GM06990 (cell line): ENCODE measurements around the gene DENND11.
A peak's percentile ranks its signal among the peaks of the same experiment; 100 is the strongest.

Source experiments
- DNase-seq: peaks from one replicate; pipeline ENCODE4 v3.0.0-alpha.2; 2011; ENCODE audit not compliant: insufficient read length; ENCODE audit errors: extremely low read depth
- H3K27me3 ChIP-seq: replicated peaks from 2 replicates; pipeline ENCODE4 v1.6.0; 2011; ENCODE audit warnings: low read length; ENCODE audit not compliant: control insufficient read depth, insufficient read depth
- H3K36me3 ChIP-seq: 2 replicates; pipeline ENCODE4 v1.5.1; 2011; ENCODE audit warnings: low read length; ENCODE audit not compliant: control insufficient read depth, insufficient read depth
- H3K4me3 ChIP-seq: replicated peaks from 2 replicates; pipeline ENCODE4 v1.5.1; 2011; ENCODE audit warnings: low read depth, mild to moderate bottlenecking, control low read depth, low read length
- TF ChIP-seq, protein P1 (sequence below): IDR thresholded peaks from 2 replicates; pipeline ENCODE4 v1.5.1; 2011; ENCODE audit warnings: low read length, control low read depth, mild to moderate bottlenecking, inconsistent platforms; ENCODE audit not compliant: insufficient read depth, poor library complexity, severe bottlenecking

Gene DENND11, protein sequence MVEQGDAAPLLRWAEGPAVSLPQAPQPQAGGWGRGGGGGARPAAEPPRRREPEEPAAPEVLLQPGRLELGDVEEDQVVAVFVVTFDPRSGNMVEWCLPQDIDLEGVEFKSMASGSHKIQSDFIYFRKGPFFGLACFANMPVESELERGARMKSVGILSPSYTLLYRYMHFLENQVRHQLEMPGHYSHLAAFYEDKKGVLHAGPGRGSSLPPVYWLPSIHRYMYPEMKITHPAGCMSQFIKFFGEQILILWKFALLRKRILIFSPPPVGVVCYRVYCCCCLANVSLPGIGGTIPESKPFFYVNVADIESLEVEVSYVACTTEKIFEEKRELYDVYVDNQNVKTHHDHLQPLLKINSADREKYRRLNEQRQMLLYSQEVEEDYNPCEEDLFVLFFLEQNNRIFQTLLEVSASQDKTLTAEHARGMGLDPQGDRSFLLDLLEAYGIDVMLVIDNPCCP

DNA sequence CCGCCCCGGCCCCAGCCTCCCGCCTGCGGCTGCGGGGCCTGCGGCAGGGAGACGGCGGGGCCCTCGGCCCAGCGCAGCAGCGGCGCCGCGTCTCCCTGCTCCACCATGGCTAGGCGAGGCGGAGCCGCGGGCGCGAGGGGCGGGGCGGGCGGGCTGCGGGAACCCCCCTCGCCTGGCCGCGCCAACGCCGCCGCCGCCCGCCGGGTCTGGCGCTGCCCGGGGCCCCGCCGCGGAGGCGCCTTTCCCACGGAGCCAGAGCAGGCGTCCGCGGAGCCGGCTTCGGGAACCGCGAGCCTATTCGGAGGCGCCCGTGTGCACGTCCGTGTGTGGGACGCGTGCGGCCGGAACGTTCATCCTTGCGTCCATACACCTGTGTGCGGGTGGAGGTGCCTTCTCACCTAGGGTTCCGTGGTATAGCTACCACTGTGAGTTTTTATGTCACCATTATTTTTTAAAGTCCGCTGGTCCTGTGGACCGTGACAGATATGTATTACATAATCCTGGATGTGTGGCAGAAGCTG is at the start of gene DENND11:
TSS of gene DENND11 (minus strand) at position 120 of the 521 bp plus-strand sequence. CDS start at position 107, 13 bp downstream.
- Histone ChIP-seq H3K27me3 (no peaks in the 10 kb centered on the region), H3K4me3 (peak within 1 kb of the TSS; percentile 75), H3K36me3 (no peaks in the 10 kb centered on the region)
- TF ChIP-seq, protein P1, sequence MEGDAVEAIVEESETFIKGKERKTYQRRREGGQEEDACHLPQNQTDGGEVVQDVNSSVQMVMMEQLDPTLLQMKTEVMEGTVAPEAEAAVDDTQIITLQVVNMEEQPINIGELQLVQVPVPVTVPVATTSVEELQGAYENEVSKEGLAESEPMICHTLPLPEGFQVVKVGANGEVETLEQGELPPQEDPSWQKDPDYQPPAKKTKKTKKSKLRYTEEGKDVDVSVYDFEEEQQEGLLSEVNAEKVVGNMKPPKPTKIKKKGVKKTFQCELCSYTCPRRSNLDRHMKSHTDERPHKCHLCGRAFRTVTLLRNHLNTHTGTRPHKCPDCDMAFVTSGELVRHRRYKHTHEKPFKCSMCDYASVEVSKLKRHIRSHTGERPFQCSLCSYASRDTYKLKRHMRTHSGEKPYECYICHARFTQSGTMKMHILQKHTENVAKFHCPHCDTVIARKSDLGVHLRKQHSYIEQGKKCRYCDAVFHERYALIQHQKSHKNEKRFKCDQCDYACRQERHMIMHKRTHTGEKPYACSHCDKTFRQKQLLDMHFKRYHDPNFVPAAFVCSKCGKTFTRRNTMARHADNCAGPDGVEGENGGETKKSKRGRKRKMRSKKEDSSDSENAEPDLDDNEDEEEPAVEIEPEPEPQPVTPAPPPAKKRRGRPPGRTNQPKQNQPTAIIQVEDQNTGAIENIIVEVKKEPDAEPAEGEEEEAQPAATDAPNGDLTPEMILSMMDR: no peak
- DNase-seq: peak; percentile 74

DNA sequence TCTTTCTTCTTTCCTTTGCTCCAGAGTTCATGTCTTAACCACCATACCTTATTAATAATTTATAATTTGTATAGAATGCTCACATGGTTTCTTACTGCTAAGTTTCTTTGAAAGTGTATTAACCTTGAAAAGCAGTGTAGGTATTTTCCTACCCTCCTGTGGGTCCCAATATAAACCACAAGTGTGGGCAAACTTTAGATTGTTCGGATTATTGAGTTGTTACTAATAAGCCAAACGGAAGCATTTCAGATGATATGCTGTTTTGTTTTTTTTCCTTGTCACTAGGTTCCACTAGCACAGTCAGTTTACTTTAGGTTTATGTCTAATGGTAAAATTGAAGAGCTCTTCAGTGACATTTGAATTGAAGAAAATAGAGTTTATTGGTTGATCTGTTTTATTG is 46.4 kb upstream of the DENND11 start:
- Histone ChIP-seq H3K27me3 (no peaks in the 10 kb centered on the region), H3K36me3 (peaks cover 18% of the 10 kb centered on the region), H3K4me3 (no peak overlapping the region)
- DNase-seq: no peak
- TF ChIP-seq, protein P1: no peak

DNA sequence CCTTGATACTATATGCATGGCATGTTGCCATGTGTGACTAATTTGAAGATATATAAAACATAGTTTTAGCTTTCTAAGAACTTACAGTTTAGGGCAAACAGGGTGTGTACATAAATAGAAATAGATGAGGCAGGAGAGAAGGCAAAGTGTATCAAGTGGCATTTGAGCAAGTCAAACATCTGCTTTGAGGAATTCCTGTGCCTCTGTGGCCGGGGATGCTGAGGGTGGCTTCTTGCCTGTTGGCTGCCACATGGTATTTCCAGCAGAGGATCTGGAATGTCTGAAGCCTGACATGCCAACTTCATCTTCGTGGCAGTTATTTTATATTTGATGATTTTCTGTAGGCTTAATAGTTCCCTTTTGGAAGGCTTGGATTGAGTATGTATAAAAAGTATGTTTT is 42.2 kb upstream of the DENND11 start:
- no peak for DNase-seq
- TF ChIP-seq, protein P1: no peak
- Histone ChIP-seq H3K27me3 (no peaks in the 10 kb centered on the region), H3K36me3 (peaks cover 15% of the 10 kb centered on the region), H3K4me3 (no peak overlapping the region)

DNA sequence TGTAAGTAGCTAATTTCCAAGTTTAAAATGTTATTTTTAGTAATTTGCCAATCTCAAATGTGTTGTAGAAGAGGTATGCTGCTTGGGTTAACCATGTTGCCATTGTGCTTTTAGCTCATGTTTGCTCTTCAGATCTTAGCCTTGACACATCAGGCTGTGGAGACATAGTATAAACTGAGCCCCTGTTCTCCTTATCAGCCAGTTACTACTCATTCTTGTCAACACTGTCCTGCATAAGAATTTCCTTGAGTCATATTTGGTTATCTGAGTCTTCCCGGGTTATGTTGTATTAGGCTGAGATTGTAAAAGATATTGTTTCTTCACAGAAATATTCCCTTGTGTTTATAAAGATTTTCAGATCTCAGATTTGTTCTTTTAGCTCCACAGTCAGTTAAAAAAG is 40.3 kb upstream of the DENND11 start:
- Histone ChIP-seq H3K4me3 (no peak overlapping the region), H3K36me3 (peaks cover 13% of the 10 kb centered on the region), H3K27me3 (no peaks in the 10 kb centered on the region)
- DNase-seq: no peak
- TF ChIP-seq, protein P1: no peak

DNA sequence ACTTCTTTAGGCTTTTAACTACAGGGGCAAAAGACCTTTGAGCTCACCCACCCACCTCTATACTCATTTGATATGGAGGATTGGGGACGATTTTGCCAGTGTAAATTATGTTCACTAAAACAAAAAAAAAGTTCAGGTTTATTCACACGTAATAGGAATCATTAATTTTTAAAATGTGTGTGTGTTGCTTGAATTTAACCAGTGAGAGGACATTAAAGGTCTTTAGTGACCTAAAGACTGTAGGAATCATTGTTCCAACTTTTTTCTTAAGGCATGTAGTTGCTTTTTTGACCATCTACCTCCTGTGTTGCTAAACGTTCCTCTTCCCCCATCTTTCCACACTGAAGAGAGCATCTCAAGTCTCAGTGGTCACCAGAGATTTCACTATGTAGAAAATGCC is 37.3 kb upstream of the DENND11 start:
- peak overlapping the region; percentile 96 for H3K4me3 ChIP-seq
- peaks cover 9% of the 10 kb centered on the region for H3K36me3 ChIP-seq
- TF ChIP-seq, protein P1: no peak
- DNase-seq: no peak
- H3K27me3 ChIP-seq: no peaks in the 10 kb centered on the region
